ENCODE measurements around the gene SEC23A.

- TF ChIP-seq GATA2 (IDR thresholded peaks at IDR 0.05; ENCODE audit: low read depth, low read length) = no peak
- TF ChIP-seq GATA3 (IDR thresholded peaks at IDR 0.05; ENCODE audit: low read depth, low read length) = no peak
Measured at GRCh38 chr14:39015360-39015961, 87.6 kb downstream of the SEC23A start.

All from SH-SY5Y (cell line).